Head of caudate nucleus (tissue), 42 donors: ENCODE measurements around the gene CNOT8.
"Not testable (repeated sequence)": the region's sequence is repeated elsewhere in the genome, so short reads cannot be mapped to it uniquely, and the experiment has no call there.

Source experiments
- DNase-seq, 42 donors: peaks; one replicate each; pipeline versions ENCODE4 v3.0.0 to v3.0.0-alpha.2; 2020 to 2021; ENCODE audit warnings: mixed read lengths in 7 of 42
- intact Hi-C: fragments of 100-400 bp; cut with DNase I; formaldehyde crosslinking; loops from one replicate; pipeline ENCODE4 v1.15.0; 2022

Gene CNOT8

DNA sequence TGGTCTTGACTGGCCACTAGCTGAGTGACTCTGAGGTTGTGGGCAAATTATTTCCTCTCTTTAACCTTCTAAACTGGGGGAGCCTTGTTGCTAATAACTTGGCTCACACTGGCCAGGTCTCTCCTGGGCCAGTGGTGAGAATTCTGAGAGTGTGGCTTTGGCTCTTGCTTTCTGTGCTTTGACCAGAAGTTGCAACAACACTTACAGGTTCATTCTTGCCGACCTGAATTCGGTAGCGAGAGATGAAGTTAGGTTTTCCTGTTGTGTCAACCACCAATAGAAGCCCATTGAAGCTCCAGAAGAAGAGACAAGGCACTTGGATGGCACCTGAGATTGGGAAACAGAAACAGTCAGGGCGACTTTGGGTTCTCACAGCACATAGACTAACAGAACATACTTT, 27.8 kb upstream of the CNOT8 start:
- intact Hi-C loops, result no loop called here

GRCh38 chr5:154831451-154831850, 27.0 kb upstream of the CNOT8 start:
- intact Hi-C loops, result no loop called here
- no peak for DNase-seq

More for the DNA sequence above, 27.8 kb upstream of the CNOT8 start:
- DNase-seq, result no peak

DNA sequence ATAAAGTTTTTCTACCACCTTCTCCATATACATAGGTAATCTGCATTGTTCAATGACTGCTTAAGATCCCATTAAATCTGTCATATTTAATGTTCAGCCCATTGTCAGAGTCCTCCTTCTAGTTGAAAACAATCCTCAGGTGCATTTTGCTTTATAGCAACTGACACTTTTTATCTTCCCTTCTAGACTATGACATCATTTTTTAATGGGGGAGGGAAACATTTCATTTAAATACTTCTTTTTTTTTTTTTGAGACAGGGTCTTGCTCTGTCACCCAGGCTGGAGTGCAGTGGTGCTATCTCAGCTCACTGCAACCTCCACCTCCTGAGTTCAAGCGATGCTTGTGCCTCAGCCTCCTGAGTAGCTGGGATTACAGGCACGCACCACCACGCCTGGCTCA, 25.6 kb upstream of the CNOT8 start:
- intact Hi-C loops, DNase-seq: not testable (repeated sequence)

- no peak for DNase-seq
- intact Hi-C loops, result no loop called here
Measured at GRCh38 chr5:154834053-154834452, 24.4 kb upstream of the CNOT8 start.

DNA sequence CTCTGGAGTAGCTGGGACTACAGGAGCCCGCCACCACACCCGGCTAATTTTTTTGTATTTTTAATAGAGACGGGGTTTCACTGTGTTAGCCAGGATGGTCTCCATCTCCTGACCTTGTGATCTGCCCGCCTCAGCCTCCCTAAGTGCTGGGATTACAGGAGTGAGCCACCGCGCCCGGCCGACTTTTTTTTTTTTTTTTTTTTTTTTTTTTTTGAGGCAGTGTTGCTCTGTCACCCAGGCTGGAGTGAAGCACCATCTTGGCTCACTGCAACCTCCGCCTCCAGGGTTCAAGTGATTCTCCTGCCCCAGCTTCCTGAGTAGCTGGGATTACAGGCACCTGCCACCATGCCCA, 22.8 kb upstream of the CNOT8 start:
- intact Hi-C loops, DNase-seq: not testable (repeated sequence)

DNA sequence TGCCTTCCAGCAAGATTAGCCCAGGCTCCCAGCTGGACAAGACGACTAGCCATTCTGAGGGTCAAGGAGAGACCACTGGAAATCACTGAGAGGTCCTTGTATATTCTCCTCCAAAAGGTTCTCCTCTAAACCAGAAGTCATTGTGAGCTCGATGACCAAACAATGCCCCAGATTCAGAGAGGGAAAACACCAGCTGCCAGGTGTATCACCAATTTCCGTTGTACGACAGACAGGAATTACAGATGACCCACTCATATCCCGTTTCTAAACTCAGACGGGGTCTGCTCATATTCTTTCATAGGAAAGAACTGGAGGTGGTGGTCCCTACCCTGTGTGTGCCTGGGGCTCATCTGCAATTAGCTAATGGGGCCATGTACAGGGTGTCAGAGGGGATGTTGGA, 22.2 kb upstream of the CNOT8 start:
- DNase-seq, result no peak
- intact Hi-C loops, result no loop called here

GRCh38 chr5:154837009-154837901, 21.2 kb upstream of the CNOT8 start:
- intact Hi-C loops, result no loop called here
- no peak for DNase-seq

GRCh38 chr5:154840435-154841272, 17.8 kb upstream of the CNOT8 start:
- intact Hi-C loops, result no loop called here
- no peak for DNase-seq

DNA sequence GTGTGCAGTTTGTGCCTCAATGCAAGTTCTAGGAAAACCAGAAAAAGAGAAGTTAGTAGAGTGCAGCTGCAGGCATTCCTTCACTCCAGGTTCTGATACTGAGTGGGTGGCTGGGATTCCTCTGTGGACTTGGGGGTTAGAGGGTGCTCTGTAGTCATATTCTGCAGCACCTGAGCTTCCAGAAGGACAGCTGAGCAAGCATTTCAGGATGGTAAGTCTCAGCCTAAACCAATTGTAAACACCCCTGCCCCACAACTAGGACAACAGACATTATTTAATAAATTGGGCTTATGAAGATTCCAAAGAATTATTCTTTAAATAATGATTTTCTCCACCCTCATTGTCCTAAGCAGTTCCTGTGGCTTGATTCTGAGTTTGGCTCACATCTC, 17.2 kb upstream of the CNOT8 start:
- intact Hi-C loops, result no loop called here
- no peak for DNase-seq

DNA sequence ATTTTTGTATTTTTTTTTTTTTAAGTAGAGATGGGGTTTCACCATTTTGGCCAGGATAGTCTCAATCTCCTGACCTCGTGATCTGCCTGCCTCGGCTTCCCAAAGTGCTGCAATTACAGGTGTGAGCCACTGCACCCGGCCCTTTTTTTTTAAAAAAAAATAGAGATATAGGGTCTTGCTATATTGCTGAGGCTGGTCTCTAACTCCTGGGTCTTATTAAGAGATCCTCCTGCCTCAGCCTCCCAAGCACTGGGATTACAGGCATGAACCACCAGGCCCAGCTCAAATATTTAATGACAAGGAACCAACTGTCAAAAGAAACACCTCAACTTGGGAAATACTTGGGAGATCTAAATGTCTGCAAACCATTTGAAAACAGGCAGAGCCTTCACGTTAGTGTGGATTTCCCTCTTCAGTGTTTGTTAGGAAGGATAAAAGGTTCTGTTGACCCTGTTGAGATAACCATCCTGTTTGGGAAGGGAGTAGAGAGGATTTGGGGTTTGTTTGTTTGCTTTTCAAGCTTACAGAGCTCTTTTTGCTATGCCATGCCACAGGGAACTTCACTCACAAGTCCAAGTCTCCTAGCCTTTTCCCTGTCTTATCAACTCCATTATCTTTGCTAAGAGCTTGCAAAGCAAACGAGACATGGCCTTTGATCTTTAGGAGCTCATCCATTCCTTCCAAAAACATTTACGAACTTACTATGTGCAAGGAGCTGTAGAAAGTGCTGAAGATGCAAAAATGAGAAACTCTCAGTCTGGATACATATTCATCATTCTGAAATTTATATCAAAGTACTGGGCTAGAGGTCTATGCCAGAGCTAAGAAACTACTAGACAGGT, 15.5 kb upstream of the CNOT8 start:
- no peak for DNase-seq

DNA sequence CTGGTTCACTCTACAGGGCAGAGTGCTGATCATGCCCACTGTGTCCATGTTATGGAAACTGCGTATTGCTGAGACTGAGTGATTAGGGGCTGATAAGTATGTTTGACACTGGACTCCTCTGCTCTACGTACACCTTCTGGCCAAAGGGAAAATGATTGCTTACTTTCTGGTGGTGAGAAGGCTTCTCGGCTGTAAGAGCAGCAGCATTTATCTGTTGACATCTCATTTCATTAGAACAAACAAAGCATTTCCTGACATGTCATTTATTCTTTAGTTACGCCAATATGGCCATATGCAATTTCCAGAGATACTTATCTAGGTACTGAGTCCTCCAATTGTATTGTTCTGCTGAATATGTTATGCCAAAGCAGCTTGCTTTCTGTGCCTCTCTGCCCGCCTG, 13.6 kb upstream of the CNOT8 start:
- intact Hi-C loops, result no loop called here

More for the DNA sequence above, 15.5 kb upstream of the CNOT8 start:
- intact Hi-C loops, result no loop called here

GRCh38 chr5:154849264-154849785, 9.1 kb upstream of the CNOT8 start:
- intact Hi-C loops, result no loop called here
- DNase-seq, result peak in 5 of 42 donors; percentile 22 to 50 (median 27)

More for the DNA sequence above, 13.6 kb upstream of the CNOT8 start:
- DNase-seq, result no peak

GRCh38 chr5:154849791-154850201, 8.6 kb upstream of the CNOT8 start:
- DNase-seq, result peak in 2 of 42 donors; percentile 1 to 27

GRCh38 chr5:154850255-154851062, 8.0 kb upstream of the CNOT8 start, which contains the start of gene FAXDC2:
FAXDC2 (minus strand) TSS chr5:154850603; CDS start chr5:154838178, 12,425 bp downstream.
- DNase-seq, result peak; percentile 47 to 93 (median 82)

More at GRCh38 chr5:154849791-154850201, 8.6 kb upstream of the CNOT8 start:
- intact Hi-C loops, result no loop called here

DNA sequence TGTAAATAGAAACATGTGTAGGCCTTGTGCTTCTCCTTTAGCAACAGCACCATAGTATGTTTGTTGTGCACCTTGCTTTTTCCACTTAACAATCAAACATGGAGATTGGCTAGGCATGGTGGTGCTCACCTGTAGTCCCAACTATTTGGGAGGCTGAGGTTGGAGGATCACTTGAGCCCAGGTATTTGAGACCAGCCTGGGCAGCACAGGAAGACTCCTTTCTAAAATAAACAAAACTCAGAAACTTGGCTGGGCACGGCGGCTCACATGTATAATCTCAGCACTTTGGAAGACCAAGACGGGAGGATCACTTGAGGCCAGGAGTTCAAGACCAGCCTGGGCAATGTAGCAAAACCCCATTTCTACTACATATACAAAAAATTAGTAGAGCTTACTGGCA, 7.1 kb upstream of the CNOT8 start:
- intact Hi-C loops, result no loop called here
- peak in 2 of 42 donors; percentile 12 for DNase-seq

More at GRCh38 chr5:154850255-154851062, 8.0 kb upstream of the CNOT8 start, which contains the start of gene FAXDC2:
- intact Hi-C loops, result no loop called here

DNA sequence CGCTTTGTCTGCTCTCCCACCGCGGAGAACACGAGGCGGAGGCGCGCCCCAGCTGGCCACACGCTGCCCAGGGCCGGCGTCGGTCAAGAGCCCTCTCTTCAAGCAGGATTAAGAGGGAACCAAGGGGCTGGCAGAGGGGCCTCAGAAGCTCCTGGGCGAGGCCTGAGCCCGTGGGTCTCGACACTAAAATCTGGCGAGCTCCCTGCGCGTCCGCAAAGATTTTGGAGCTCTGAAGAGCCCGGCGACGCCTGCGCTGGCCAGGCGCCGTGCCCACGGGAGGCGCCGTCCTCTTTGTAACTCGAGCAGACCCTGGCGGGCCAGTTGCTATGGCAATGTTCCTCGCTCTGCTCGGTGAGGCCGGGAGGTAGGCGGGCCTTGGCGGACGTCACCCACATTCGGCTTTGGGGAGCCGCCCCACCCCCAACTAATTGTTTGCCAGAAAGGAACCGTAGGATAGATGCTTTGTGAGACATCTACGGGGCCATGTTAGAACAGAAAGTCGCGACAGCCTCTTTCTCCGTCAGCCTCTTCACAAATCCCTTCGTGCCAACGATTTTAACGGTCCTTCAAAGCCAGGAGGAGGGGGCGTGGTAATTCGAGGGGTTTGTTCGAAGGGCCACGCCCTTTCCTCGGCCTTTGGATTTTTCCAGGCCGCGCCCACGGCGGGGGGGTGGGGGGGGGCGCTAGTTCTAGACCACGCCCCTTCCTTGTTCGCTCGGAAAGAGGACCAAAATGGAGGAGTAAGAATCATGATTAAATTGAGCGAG, 714 bp upstream of the CNOT8 start:
- DNase-seq, result peak; percentile 86 to 97 (median 92)
- intact Hi-C loops, result loop anchor here (2.0 kb wide), 2 partner anchors 83 to 103 kb away; partner anchors contain the start of genes LARP1 and MRPL22
